Prostate gland (tissue), 2 donors: ENCODE measurements around the gene PTPRC.

ENCODE experiments used
- CTCF ChIP-seq, 4 experiments: fragments of 200-600 bp in 2 of 4; fragments of 450-650 bp in 2 of 4; sonication (generic) in 2 of 4; IDR thresholded peaks; 1 replicate in 3 of 4; 2 replicates in 1 of 4; pipeline ENCODE4 v1.5.1; 2016 to 2019; ENCODE audit warnings: antibody characterized with exemption in 4 of 4, mild to moderate bottlenecking in 2 of 4, moderate library complexity in 2 of 4
- POLR2A ChIP-seq: fragments of 450-650 bp; IDR thresholded peaks from one replicate; pipeline ENCODE4 v1.6.1; 2016; ENCODE audit warnings: antibody characterized with exemption, mild to moderate bottlenecking

GRCh38 chr1:198669771-198670170 lies 30.9 kb downstream of the PTPRC start:
- TF ChIP-seq CTCF (IDR thresholded peaks at IDR 0.05) (no peak), POLR2A (no peak)
